ENCODE data around the gene CACNA1S.

GRCh38 chr1:200998323-200998722 lies 113.9 kb downstream of the CACNA1S start:
- no peak for TF ChIP-seq CTCF (conservative IDR thresholded peaks at IDR 0.05 in 1 of 2, IDR thresholded peaks at IDR 0.05 in 1 of 2; ENCODE audit: extremely low read depth in 1 of 2, insufficient read depth in 1 of 2, low read depth in 1 of 2, low read length in 2 of 2)
- TF ChIP-seq EZH2 (IDR thresholded peaks at IDR 0.05; ENCODE audit: borderline replicate concordance, low read length), result no peak
